HepG2 (cell line): ENCODE data around the gene SRP14.

Experiments
- BHLHE40 ChIP-seq: IDR thresholded peaks from 2 replicates; pipeline ENCODE4 v1.6.1; 2011; ENCODE audit warnings: low read length, improper control_type of control experiment
- CTCF ChIP-seq: sonication (generic); formaldehyde crosslinking; IDR thresholded peaks from 2 replicates; pipeline ENCODE4 v1.5.0; 2020; ENCODE audit warnings: mild to moderate bottlenecking, missing genetic modification reagents, moderate library complexity
- EP300 ChIP-seq, 3 experiments: sonication (generic) in 1 of 3; formaldehyde crosslinking in 1 of 3; IDR thresholded peaks; 2 replicates each; pipeline versions ENCODE4 v1.5.1 to v1.6.1; 2011 to 2020; ENCODE audit warnings: low read depth in 2 of 3, low read length in 2 of 3, borderline replicate concordance in 1 of 3, improper control_type of control experiment in 1 of 3, mild to moderate bottlenecking in 1 of 3, missing genetic modification reagents in 1 of 3, moderate library complexity in 1 of 3
- KMT2A ChIP-seq: sonication (generic); formaldehyde crosslinking; IDR thresholded peaks from 2 replicates; pipeline ENCODE4 v1.4.0; 2020; ENCODE audit warnings: missing genetic modification reagents
- POLR2AphosphoS5 ChIP-seq: IDR thresholded peaks from 2 replicates; pipeline ENCODE4 v1.6.1; 2012; ENCODE audit warnings: low read depth, low read length
- STAG1 ChIP-seq: sonication (generic); formaldehyde crosslinking; IDR thresholded peaks from 2 replicates; pipeline ENCODE4 v1.4.0; 2020; ENCODE audit warnings: missing genetic modification reagents
- YY1 ChIP-seq: IDR thresholded peaks from 2 replicates; pipeline ENCODE4 v1.6.1; 2011; ENCODE audit warnings: low read length, low read depth, moderate library complexity, mild to moderate bottlenecking; ENCODE audit not compliant: insufficient read depth, insufficient replicate concordance

- no peak for TF ChIP-seq YY1
- no peak for TF ChIP-seq STAG1
- no peak for TF ChIP-seq POLR2AphosphoS5
- no peak for TF ChIP-seq BHLHE40
- TF ChIP-seq KMT2A = no peak
- TF ChIP-seq CTCF = no peak
- TF ChIP-seq EP300 (IDR thresholded peaks at IDR 0.05; ENCODE audit: low read depth in 2 of 2, low read length in 2 of 2) = no peak
- TF ChIP-seq EP300 (CRISPR knock-in tag; IDR thresholded peaks at IDR 0.05; ENCODE audit: borderline replicate concordance) = no peak
Measured at GRCh38 chr15:39997031-39997430, 42.0 kb downstream of the SRP14 start.
